ENCODE data around the gene ZNF655. TPM values are rescaled to one million over a fixed set of nuclear protein-coding genes. Genes with fewer than 3 reads are reported as not detected.

Gene ZNF655
- total and polyA plus RNA-seq, 2 of the 4 experiments (the other 2 are of a cell fraction) = 49.6 to 54.7 TPM

DNA sequence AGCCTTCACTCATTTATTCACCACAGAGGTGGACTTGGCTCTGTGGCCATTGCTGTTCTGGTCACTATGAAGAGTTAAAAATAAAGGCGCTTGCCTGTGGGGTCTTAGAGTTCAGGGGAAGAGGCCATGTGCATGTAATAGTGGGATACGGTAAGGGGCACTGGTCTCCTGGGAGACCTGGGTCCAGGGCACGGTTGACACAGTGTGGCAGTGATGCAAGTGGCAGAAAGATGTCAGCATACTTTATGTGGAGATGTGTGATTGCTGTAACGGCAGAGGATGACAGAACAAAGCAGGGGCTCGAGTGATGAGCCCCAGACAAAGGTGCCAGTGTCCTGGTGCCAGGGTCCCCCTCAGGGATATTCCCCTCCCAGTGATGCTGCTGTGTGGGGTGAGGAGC is 66.9 kb downstream of the ZNF655 start:
- Histone ChIP-seq H2AFZ (replicated peaks; ENCODE audit: low read length, poor library complexity) (no peak overlapping the region), H4K8ac (ENCODE audit: low read depth in 2 of 2, low read length in 2 of 2) (no peak overlapping the region), H4K91ac (ENCODE audit: insufficient read depth, low read depth, low read length) (no peak overlapping the region), H3K18ac (ENCODE audit: low read depth, low read length) (no peak overlapping the region), H4K20me1 (ENCODE audit: insufficient read depth, low read length) (no peaks in the 10 kb centered on the region), H3K4me2 (ENCODE audit: low read depth, low read length) (no peak overlapping the region), H3K27ac (ENCODE audit: insufficient read depth, low read length) (no peak overlapping the region), H4K5ac (ENCODE audit: low read depth, low read length) (no peak overlapping the region), H3K4ac (ENCODE audit: low read depth, low read length) (no peak overlapping the region), H3K4me1 (ENCODE audit: control insufficient read depth, insufficient read depth, low read length) (no peaks in the 10 kb centered on the region), H3K9ac (ENCODE audit: low read depth, low read length) (no peak overlapping the region), H2BK120ac (ENCODE audit: low read depth, low read length) (no peak overlapping the region), H3K56ac (ENCODE audit: extremely low read depth, insufficient read depth, low read length) (no peak overlapping the region), H3K9me3 (ENCODE audit: control insufficient read depth, insufficient read depth, low read length) (no peaks in the 10 kb centered on the region), H2AK9ac (replicated peaks; ENCODE audit: low read depth, low read length, poor library complexity) (no peak overlapping the region), H2AK5ac (ENCODE audit: low read depth, low read length) (no peak overlapping the region), H2BK15ac (ENCODE audit: low read depth, low read length) (no peak overlapping the region), H3K4me3 (ENCODE audit: insufficient read depth, low read depth, low read length) (no peak overlapping the region), H3K23ac (ENCODE audit: low read depth, low read length) (no peak overlapping the region), H3K9me1 (ENCODE audit: insufficient read depth, low read length) (no peaks in the 10 kb centered on the region; the same call in 1 of the 2 replicates), H2BK20ac (ENCODE audit: low read depth, low read length) (no peak overlapping the region), H3K36me3 (ENCODE audit: control insufficient read depth, insufficient read depth, low read length) (peaks cover 72% of the 10 kb centered on the region), H3K14ac (replicated peaks; ENCODE audit: low read depth, low read length) (no peak overlapping the region), H3K79me1 (ENCODE audit: low read depth in 1 of 2, low read length in 2 of 2) (peaks cover 19 to 36% of the 10 kb centered on the region in 2 experiments), H2BK5ac (ENCODE audit: low read depth, low read length, poor library complexity, severe bottlenecking) (no peak overlapping the region), H3K27me3 (ENCODE audit: control insufficient read depth, insufficient read depth, low read length) (no peaks in the 10 kb centered on the region)
- no peak for TF ChIP-seq CEBPB (IDR thresholded peaks at IDR 0.05; ENCODE audit: low read depth, low read length)
- TF ChIP-seq MAFK (IDR thresholded peaks at IDR 0.05; ENCODE audit: low read depth, low read length) = no peak
- TF ChIP-seq SMC3 (IDR thresholded peaks at IDR 0.05; ENCODE audit: low read depth, low read length) = no peak
- TF ChIP-seq ELK1 (IDR thresholded peaks at IDR 0.05; ENCODE audit: borderline replicate concordance, low read depth, low read length) = no peak
- no peak for TF ChIP-seq CHD1 (IDR thresholded peaks at IDR 0.05; ENCODE audit: low read depth, low read length)
- no peak for TF ChIP-seq CTCF (conservative IDR thresholded peaks at IDR 0.05; ENCODE audit: low read depth, low read length)
- no peak for TF ChIP-seq USF2 (IDR thresholded peaks at IDR 0.05; ENCODE audit: low read depth, low read length)
- TF ChIP-seq RFX5 (IDR thresholded peaks at IDR 0.05; ENCODE audit: low read depth, low read length) = no peak
- TF ChIP-seq BHLHE40 (IDR thresholded peaks at IDR 0.05; ENCODE audit: low read depth, low read length) = no peak
- CTCF ChIA-PET = no interaction called here
- ATAC-seq (ENCODE audit: low read depth) (no peak), DNase-seq (no peak)
- intact Hi-C loops (cut with micrococcal nuclease) = no loop called here
- 84% methylated on average over 2 of the region's 5 CpGs; no CpG with 5 or more reads in 1 of the 2 experiments for WGBS, 2 experiments (ENCODE audit: extremely low coverage in 2 of 2, insufficient read length in 1 of 2)
- dilution Hi-C loops (cut with HindIII; ENCODE audit: low sequenced_read_pairs, unreplicated experiment) = no loop called here
- POLR2A ChIA-PET (ENCODE audit: unreplicated experiment) = no interaction called here
- BruUV-seq (replicated peaks) = no TSS peak
- in situ Hi-C loops (cut with MboI; ENCODE audit: low sequenced_read_pairs) = no loop called here

All from IMR-90 (cell line).